ENCODE measurements around the gene ARHGAP44. TPM values are rescaled to one million over a fixed set of nuclear protein-coding genes. Genes with fewer than 3 reads are reported as not detected.

The ARHGAP44 gene
- total and polyA plus RNA-seq, 4 donors: 0.14 to 1.3 (median 0.42) TPM

DNA sequence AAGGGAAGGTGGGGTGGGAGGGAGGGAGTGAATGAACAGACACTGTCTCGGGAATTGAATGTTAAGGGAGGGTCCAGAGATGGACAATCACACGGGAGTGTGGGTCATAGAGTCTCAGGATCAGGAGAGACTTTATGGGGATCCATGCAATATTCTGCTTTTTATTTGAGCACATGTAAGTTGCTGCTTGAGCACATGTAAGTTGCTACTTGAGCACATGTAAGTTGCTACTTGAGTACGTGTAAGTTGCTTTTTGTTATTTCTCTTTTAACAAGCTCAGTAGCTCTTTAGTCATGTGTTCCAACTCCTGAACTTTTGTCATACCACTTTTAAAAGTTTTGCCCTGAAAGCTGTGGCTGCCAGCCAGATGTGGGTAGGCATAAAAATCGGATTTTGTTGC is 110.3 kb downstream of the ARHGAP44 start:
- H3K36me3 ChIP-seq (ENCODE audit: control insufficient read depth in 4 of 4, insufficient read depth in 3 of 4, low read depth in 1 of 4, low read length in 3 of 4): no peaks in the 10 kb centered on the region
- TF ChIP-seq RAD21 (IDR thresholded peaks at IDR 0.05): no peak
- no peak for TF ChIP-seq YY1 (IDR thresholded peaks at IDR 0.05)
- no peak for TF ChIP-seq JUND (IDR thresholded peaks at IDR 0.05)
- TF ChIP-seq, protein P1, sequence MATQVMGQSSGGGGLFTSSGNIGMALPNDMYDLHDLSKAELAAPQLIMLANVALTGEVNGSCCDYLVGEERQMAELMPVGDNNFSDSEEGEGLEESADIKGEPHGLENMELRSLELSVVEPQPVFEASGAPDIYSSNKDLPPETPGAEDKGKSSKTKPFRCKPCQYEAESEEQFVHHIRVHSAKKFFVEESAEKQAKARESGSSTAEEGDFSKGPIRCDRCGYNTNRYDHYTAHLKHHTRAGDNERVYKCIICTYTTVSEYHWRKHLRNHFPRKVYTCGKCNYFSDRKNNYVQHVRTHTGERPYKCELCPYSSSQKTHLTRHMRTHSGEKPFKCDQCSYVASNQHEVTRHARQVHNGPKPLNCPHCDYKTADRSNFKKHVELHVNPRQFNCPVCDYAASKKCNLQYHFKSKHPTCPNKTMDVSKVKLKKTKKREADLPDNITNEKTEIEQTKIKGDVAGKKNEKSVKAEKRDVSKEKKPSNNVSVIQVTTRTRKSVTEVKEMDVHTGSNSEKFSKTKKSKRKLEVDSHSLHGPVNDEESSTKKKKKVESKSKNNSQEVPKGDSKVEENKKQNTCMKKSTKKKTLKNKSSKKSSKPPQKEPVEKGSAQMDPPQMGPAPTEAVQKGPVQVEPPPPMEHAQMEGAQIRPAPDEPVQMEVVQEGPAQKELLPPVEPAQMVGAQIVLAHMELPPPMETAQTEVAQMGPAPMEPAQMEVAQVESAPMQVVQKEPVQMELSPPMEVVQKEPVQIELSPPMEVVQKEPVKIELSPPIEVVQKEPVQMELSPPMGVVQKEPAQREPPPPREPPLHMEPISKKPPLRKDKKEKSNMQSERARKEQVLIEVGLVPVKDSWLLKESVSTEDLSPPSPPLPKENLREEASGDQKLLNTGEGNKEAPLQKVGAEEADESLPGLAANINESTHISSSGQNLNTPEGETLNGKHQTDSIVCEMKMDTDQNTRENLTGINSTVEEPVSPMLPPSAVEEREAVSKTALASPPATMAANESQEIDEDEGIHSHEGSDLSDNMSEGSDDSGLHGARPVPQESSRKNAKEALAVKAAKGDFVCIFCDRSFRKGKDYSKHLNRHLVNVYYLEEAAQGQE (IDR thresholded peaks at IDR 0.05): no peak
- TF ChIP-seq NR2F2 (IDR thresholded peaks at IDR 0.05): no peak
- no peak overlapping the region for H3K4me3 ChIP-seq (ENCODE audit: low read depth in 1 of 3, low read length in 3 of 3)
- H3K9me3 ChIP-seq (ENCODE audit: control insufficient read depth in 4 of 4, low read length in 3 of 4): peaks cover 0 to 7% (median 2%) of the 10 kb centered on the region in 4 donors
- H3K4me1 ChIP-seq (ENCODE audit: control insufficient read depth in 4 of 4, insufficient read depth in 4 of 4, low read length in 3 of 4): no peaks in the 10 kb centered on the region
- no peak overlapping the region for H3K9ac ChIP-seq (ENCODE audit: low read depth in 1 of 2, low read length in 2 of 2)
- WGBS: 64% methylated on average over 4 of the region's 4 CpGs
- no peaks in the 10 kb centered on the region for H3K27me3 ChIP-seq (ENCODE audit: control insufficient read depth in 4 of 4, insufficient read depth in 4 of 4, low read length in 3 of 4)
- H3K27ac ChIP-seq (ENCODE audit: low read depth in 1 of 2, low read length in 2 of 2): no peak overlapping the region
- no peak for DNase-seq (ENCODE audit: low spot score)

DNA sequence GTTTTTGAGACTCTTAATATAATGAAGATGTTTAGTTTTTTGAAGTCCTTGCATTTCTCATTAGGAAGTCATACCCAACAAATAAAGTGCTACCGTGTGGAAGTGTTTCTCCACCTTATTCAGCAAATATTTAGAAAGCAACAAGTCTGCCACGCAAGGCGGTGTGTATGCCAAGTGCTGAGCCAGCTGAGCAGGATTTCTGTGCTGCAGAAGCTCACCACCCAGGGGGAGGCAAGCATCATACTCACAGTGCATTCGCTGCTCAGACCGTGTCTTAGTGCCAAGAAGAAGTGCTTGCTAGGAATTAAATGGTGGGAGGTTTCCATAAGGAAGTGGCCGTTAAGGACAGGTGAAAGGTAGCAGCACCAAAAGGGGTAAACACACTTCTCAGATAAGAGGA is 111.2 kb downstream of the ARHGAP44 start:
- Histone ChIP-seq H3K27ac (ENCODE audit: low read depth in 1 of 2, low read length in 2 of 2) (no peak overlapping the region), H3K4me1 (ENCODE audit: control insufficient read depth in 4 of 4, insufficient read depth in 4 of 4, low read length in 3 of 4) (no peaks in the 10 kb centered on the region), H3K9me3 (ENCODE audit: control insufficient read depth in 4 of 4, low read length in 3 of 4) (peaks cover 0 to 7% (median 2%) of the 10 kb centered on the region in 4 donors), H3K36me3 (ENCODE audit: control insufficient read depth in 4 of 4, insufficient read depth in 3 of 4, low read depth in 1 of 4, low read length in 3 of 4) (no peaks in the 10 kb centered on the region), H3K4me3 (ENCODE audit: low read depth in 1 of 3, low read length in 3 of 3) (no peak overlapping the region), H3K9ac (ENCODE audit: low read depth in 1 of 2, low read length in 2 of 2) (no peak overlapping the region), H3K27me3 (ENCODE audit: control insufficient read depth in 4 of 4, insufficient read depth in 4 of 4, low read length in 3 of 4) (no peaks in the 10 kb centered on the region)
- no peak for DNase-seq (ENCODE audit: low spot score)
- 69% methylated on average over 6 of the region's 6 CpGs for WGBS
- TF ChIP-seq SP1 (IDR thresholded peaks at IDR 0.05): no peak
- TF ChIP-seq, protein P2, sequence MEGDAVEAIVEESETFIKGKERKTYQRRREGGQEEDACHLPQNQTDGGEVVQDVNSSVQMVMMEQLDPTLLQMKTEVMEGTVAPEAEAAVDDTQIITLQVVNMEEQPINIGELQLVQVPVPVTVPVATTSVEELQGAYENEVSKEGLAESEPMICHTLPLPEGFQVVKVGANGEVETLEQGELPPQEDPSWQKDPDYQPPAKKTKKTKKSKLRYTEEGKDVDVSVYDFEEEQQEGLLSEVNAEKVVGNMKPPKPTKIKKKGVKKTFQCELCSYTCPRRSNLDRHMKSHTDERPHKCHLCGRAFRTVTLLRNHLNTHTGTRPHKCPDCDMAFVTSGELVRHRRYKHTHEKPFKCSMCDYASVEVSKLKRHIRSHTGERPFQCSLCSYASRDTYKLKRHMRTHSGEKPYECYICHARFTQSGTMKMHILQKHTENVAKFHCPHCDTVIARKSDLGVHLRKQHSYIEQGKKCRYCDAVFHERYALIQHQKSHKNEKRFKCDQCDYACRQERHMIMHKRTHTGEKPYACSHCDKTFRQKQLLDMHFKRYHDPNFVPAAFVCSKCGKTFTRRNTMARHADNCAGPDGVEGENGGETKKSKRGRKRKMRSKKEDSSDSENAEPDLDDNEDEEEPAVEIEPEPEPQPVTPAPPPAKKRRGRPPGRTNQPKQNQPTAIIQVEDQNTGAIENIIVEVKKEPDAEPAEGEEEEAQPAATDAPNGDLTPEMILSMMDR (IDR thresholded peaks at IDR 0.05; ENCODE audit: low read depth, low read length, missing input control): no peak
- no peak for TF ChIP-seq GABPA (IDR thresholded peaks at IDR 0.05 in 1 of 2, conservative IDR thresholded peaks at IDR 0.05 in 1 of 2)
- no peak for TF ChIP-seq RAD21 (IDR thresholded peaks at IDR 0.05)
- TF ChIP-seq, protein P3, sequence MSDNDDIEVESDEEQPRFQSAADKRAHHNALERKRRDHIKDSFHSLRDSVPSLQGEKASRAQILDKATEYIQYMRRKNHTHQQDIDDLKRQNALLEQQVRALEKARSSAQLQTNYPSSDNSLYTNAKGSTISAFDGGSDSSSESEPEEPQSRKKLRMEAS (IDR thresholded peaks at IDR 0.05): no peak
- TF ChIP-seq HNF4A (conservative IDR thresholded peaks at IDR 0.05): no peak
- no peak for TF ChIP-seq YY1 (IDR thresholded peaks at IDR 0.05)
- TF ChIP-seq, protein P1 (IDR thresholded peaks at IDR 0.05): no peak
